GM13976 (cell line): Measurements from ENCODE around the gene PTPRE.

ENCODE experiments used
- DNase-seq: peaks from one replicate; pipeline ENCODE4 v3.0.0; 2012; ENCODE audit warnings: low spot score
- in situ Hi-C: fragments of 300-500 bp; cut with MboI; formaldehyde crosslinking; loops from one replicate; pipeline ENCODE4 v1.12.0; 2022; ENCODE audit warnings: low sequenced_read_pairs, mixed read lengths, inconsistent platforms; ENCODE audit not compliant: unreplicated experiment
- TF ChIP-seq, protein P1 (sequence below): IDR thresholded peaks from 2 replicates; pipeline ENCODE4 v1.5.1; 2012; ENCODE audit warnings: borderline replicate concordance, mild to moderate bottlenecking; ENCODE audit not compliant: insufficient read depth; ENCODE audit errors: extremely low read depth, missing control alignments, control extremely low read depth

Gene PTPRE

DNA sequence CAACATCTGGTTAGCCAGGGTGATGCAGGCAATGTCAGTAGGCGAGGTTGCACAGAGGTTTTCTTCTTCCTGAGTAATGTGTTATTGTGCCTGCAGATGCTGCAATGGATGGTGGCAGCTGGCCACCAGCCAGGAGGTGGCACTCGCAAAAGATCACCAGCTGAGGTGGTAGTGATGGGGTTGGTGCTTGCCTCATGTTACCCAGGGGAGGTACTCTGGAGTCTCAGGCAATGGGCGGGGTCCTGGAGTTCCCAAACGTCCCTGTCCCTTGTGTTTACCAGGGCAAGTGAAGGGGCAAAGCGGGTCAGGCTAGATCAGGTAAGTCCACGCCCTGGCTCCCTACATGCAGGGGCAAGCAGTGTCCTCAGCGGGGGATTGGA lies 35.3 kb upstream of the PTPRE start:
- in situ Hi-C loops = no loop called here
- DNase-seq = no peak
- TF ChIP-seq, protein P1, sequence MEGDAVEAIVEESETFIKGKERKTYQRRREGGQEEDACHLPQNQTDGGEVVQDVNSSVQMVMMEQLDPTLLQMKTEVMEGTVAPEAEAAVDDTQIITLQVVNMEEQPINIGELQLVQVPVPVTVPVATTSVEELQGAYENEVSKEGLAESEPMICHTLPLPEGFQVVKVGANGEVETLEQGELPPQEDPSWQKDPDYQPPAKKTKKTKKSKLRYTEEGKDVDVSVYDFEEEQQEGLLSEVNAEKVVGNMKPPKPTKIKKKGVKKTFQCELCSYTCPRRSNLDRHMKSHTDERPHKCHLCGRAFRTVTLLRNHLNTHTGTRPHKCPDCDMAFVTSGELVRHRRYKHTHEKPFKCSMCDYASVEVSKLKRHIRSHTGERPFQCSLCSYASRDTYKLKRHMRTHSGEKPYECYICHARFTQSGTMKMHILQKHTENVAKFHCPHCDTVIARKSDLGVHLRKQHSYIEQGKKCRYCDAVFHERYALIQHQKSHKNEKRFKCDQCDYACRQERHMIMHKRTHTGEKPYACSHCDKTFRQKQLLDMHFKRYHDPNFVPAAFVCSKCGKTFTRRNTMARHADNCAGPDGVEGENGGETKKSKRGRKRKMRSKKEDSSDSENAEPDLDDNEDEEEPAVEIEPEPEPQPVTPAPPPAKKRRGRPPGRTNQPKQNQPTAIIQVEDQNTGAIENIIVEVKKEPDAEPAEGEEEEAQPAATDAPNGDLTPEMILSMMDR = no peak

GRCh38 chr10:127872011-127872761 lies 34.7 kb upstream of the PTPRE start:
- in situ Hi-C loops = no loop called here
- no peak for DNase-seq
- TF ChIP-seq, protein P1 = no peak

DNA sequence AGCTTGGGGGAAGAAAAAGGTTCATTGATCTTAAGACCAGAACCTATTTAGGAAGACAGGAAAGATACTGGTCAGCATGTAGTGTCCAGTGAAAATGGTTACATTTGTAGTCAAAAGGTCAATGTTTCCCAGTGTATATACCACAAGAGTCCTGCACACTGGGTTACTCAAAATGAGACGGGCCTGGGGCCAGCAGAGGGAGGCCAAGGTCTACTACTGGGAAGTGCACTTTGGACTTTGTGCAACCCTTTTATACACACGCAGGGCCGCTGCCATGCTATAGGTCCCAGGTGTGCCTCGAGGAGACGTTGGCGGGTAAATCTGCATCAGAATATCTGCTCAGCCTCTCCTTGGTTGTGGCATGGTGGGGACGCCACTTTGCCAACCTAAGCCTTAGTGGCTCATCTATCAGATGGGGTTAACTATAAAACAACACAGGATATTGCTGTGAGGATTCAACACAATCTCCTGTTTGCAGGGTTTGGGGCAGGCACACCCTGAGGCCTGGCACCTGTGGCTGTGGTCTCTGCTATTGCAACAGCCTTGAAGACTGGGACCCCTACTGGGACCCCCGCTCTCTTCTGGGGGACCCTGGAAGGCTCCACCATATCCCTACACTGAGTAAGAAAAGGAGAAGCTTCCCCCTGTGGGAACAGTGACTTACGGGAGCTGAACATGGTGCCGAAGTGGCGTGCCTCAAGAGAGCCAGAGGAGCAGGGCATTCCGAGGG lies 33.9 kb upstream of the PTPRE start:
- TF ChIP-seq, protein P1 = no peak
- DNase-seq = no peak
- in situ Hi-C loops = no loop called here

DNA sequence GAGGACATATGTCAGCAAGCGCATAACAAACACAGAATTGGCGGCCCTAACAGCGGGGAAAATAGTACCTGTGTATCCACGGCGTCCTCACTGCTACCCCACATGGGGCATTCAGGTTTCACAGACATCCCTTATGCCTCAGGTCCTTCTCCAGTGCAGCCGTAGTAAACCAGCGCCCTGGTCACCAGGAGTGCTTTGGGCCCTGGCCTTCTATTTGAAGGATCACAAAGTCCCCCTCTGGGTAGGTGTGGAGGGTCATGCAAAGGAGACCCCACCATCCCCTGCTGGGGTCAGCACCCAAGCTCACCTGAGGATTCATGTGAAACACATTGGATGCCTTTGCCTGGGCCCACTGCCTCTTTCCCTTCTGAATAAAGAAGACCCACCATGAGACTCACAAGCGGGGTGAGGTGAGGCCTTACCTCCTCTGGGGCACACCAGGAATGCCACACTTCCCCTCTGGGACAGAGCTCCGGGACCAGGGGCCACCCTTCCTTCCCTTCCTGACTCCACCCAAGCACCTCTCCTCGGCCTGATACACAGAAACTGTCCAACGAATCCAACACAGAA lies 32.9 kb upstream of the PTPRE start:
- in situ Hi-C loops = no loop called here
- TF ChIP-seq, protein P1 = no peak
- no peak for DNase-seq

- in situ Hi-C loops = no loop called here
- DNase-seq = no peak
- TF ChIP-seq, protein P1 = no peak
These were observed 32.0 kb upstream of the PTPRE start for GRCh38 chr10:127874671-127875448.

DNA sequence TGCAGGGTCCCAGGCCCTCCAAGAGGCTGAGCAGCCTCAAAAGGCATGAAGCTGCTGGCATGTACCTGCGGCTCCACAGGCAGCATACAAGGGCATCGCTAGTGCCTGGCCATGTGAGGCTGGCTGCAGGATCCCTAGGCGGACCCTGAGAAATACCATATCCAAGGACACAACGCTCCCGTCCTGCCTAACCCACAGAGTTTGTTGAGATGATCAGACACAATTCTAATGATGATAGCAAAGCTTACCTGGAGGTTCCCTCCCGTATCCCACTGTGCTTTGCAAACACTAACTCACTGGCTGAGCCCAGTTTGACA lies 31.5 kb upstream of the PTPRE start:
- TF ChIP-seq, protein P1 = no peak
- in situ Hi-C loops = no loop called here
- DNase-seq = no peak
